K562 (cell line): ENCODE data around the gene HDHD5. TPM values are rescaled to one million over a fixed set of nuclear protein-coding genes. Genes with fewer than 3 reads are reported as not detected.

ENCODE experiments used
- ATAC-seq: fragments of 200-7000 bp; cut with Tn5 transposase; 3 replicates; pipeline ENCODE4 v1.9.1; 2020; ENCODE audit warnings: moderate library complexity
- BruUV-seq: library from RNA; stranded (reverse); fragments of 400-500 nt; replicated peaks from 2 replicates; lab custom pipeline; 2021; lab: Mats Ljungman, UMichigan
- CTCF ChIA-PET: fragments of 300-600 bp; formaldehyde crosslinking; extraction: SDS; loops from one replicate; lab custom pipeline; 2021; ENCODE audit warnings: low intra/inter-chr PET ratio; lab: Yijun Ruan, JAX
- POLR2A ChIA-PET: fragments of 300-600, 350-650 bp; sonication (Branson Sonifier 250); formaldehyde crosslinking; extraction: SDS; loops from one replicate; lab custom pipeline; 2021; ENCODE audit warnings: antibody characterized with exemption, inconsistent platforms; lab: Yijun Ruan, JAX
- DNase-seq, 4 experiments: peaks; one replicate each; pipeline versions ENCODE4 v3.0.0 to v3.0.0-alpha.2; 2011 to 2018; ENCODE audit warnings: low spot score in 3 of 4, mixed read lengths in 3 of 4; ENCODE audit errors: extremely low read depth in 1 of 4
- FAIRE-seq: peaks from 2 replicates; lab custom pipeline; 2011; peaks lifted over from hg19 to GRCh38; lab: Jason Lieb, UNC
- H2AFZ ChIP-seq: 2 replicates; pipeline ENCODE4 v1.6.0; 2011; ENCODE audit warnings: low read depth, low read length, control low read depth, inconsistent platforms
- H3K27ac ChIP-seq: fragments of 200-600 bp; 3 replicates; pipeline ENCODE4 v1.8.0; 2011; ENCODE audit warnings: low read depth, mild to moderate bottlenecking, control low read depth, inconsistent platforms, low read length, moderate library complexity, mixed read lengths; ENCODE audit errors: extremely low read depth
- H3K27me3 ChIP-seq, 2 experiments: fragments of 300-600 bp in 1 of 2; 2 replicates in 1 of 2; 3 replicates in 1 of 2; pipeline versions ENCODE4 v1.6.0 to v1.8.0; 2011; ENCODE audit warnings: inconsistent platforms in 2 of 2, low read length in 2 of 2, mild to moderate bottlenecking in 1 of 2, mixed read lengths in 1 of 2, moderate library complexity in 1 of 2; ENCODE audit not compliant: control insufficient read depth in 2 of 2, insufficient read depth in 2 of 2
- H3K36me3 ChIP-seq: fragments of 300-600 bp; 3 replicates; pipeline ENCODE4 v1.8.0; 2011; ENCODE audit warnings: mild to moderate bottlenecking, low read length, inconsistent platforms; ENCODE audit not compliant: control insufficient read depth, insufficient read depth
- H3K4me1 ChIP-seq, 2 experiments: fragments of 200-600 bp in 1 of 2; replicated peaks in 1 of 2; 2 replicates in 1 of 2; 3 replicates in 1 of 2; pipeline versions ENCODE4 v1.5.1 to v1.8.0; 2011; ENCODE audit warnings: inconsistent platforms in 2 of 2, low read length in 2 of 2, mild to moderate bottlenecking in 1 of 2, mixed read lengths in 1 of 2, moderate library complexity in 1 of 2; ENCODE audit not compliant: control insufficient read depth in 2 of 2, insufficient read depth in 2 of 2
- H3K4me2 ChIP-seq: 2 replicates; pipeline ENCODE4 v1.6.1; 2011; ENCODE audit warnings: low read length, control low read depth, inconsistent platforms, mixed read lengths; ENCODE audit not compliant: insufficient read depth
- H3K4me3 ChIP-seq: fragments of 200-600 bp; sonication (generic), shearing (Covaris generic); 2 replicates; pipeline ENCODE4 v1.5.1; 2016; ENCODE audit warnings: control low read depth, inconsistent platforms
- H3K79me2 ChIP-seq: fragments of 200-600 bp; 3 replicates; pipeline ENCODE4 v1.8.0; 2011; ENCODE audit warnings: low read length, inconsistent platforms; ENCODE audit not compliant: control insufficient read depth, insufficient read depth
- H3K9ac ChIP-seq, 2 experiments: 2 replicates each; pipeline versions ENCODE4 v1.6.0 to v1.6.1; 2011; ENCODE audit warnings: low read depth in 2 of 2, low read length in 2 of 2, control low read depth in 1 of 2, inconsistent platforms in 1 of 2, mild to moderate bottlenecking in 1 of 2, mixed read lengths in 1 of 2; ENCODE audit not compliant: insufficient read depth in 1 of 2
- H3K9me1 ChIP-seq: one replicate; pipeline ENCODE4 v1.6.0; 2011; ENCODE audit warnings: inconsistent platforms, mild to moderate bottlenecking, low read length, moderate library complexity; ENCODE audit not compliant: control insufficient read depth, insufficient read depth
- H3K9me3 ChIP-seq: replicated peaks from 2 replicates; pipeline ENCODE4 v1.5.1; 2011; ENCODE audit warnings: low read depth, low read length, inconsistent platforms; ENCODE audit not compliant: control insufficient read depth, insufficient read depth
- H4K20me1 ChIP-seq: replicated peaks from 2 replicates; pipeline ENCODE4 v1.6.1; 2011; ENCODE audit warnings: low read length, inconsistent platforms, mixed read lengths; ENCODE audit not compliant: control insufficient read depth, insufficient read depth
- ARID2 ChIP-seq: fragments of 450-650 bp; IDR thresholded peaks from 2 replicates; pipeline ENCODE4 v1.6.1; 2017; ENCODE audit warnings: antibody characterized with exemption, mild to moderate bottlenecking
- C11orf30 ChIP-seq: fragments of 450-650 bp; IDR thresholded peaks from 2 replicates; pipeline ENCODE4 v1.6.1; 2016; ENCODE audit warnings: low read depth, mild to moderate bottlenecking
- HDAC2 ChIP-seq: fragments of 450-650 bp; IDR thresholded peaks from 2 replicates; pipeline ENCODE4 v1.6.1; 2016; ENCODE audit warnings: mild to moderate bottlenecking
- HMBOX1 ChIP-seq: sonication (generic); IDR thresholded peaks from 2 replicates; pipeline ENCODE4 v1.6.1; 2016
- KDM1A ChIP-seq, 2 experiments: fragments of 450-650 bp; IDR thresholded peaks; 2 replicates each; pipeline ENCODE4 v1.6.1; 2016; ENCODE audit warnings: mild to moderate bottlenecking in 2 of 2
- MAZ ChIP-seq, 2 experiments: fragments of 450-650 bp in 1 of 2; sonication (generic) in 1 of 2; formaldehyde crosslinking; IDR thresholded peaks in 1 of 2; conservative IDR thresholded peaks in 1 of 2; 2 replicates each; pipeline versions ENCODE4 v1.4.0 to v1.5.0; 2020; ENCODE audit warnings: mild to moderate bottlenecking in 1 of 2, missing genetic modification reagents in 1 of 2
- MTA3 ChIP-seq: fragments of 450-650 bp; formaldehyde crosslinking; IDR thresholded peaks from 2 replicates; pipeline ENCODE4 v1.6.1; 2017; ENCODE audit warnings: mild to moderate bottlenecking, borderline replicate concordance
- PREB ChIP-seq: sonication (generic); formaldehyde crosslinking; IDR thresholded peaks from 2 replicates; pipeline ENCODE4 v1.8.1; 2023; ENCODE audit warnings: mild to moderate bottlenecking, missing genetic modification reagents
- RFX7 ChIP-seq: fragments of 250-450 bp; sonication (Bioruptor Pico); IDR thresholded peaks from 2 replicates; pipeline ENCODE4 v1.5.1; 2021; ENCODE audit warnings: mild to moderate bottlenecking
- STAT6 ChIP-seq: sonication (generic); formaldehyde crosslinking; IDR thresholded peaks from 2 replicates; pipeline ENCODE4 v1.8.1; 2023; ENCODE audit warnings: mild to moderate bottlenecking, missing genetic modification reagents
- TBL1XR1 ChIP-seq, 2 experiments: IDR thresholded peaks; 2 replicates each; pipeline ENCODE4 v1.6.1; 2012; ENCODE audit warnings: improper control_type of control experiment in 2 of 2, low read length in 2 of 2, mild to moderate bottlenecking in 1 of 2
- TRIM28 ChIP-seq: fragments of 450-650 bp; IDR thresholded peaks from 2 replicates; pipeline ENCODE4 v1.6.1; 2017
- VEZF1 ChIP-seq: fragments of 200-800 bp; sonication (Bioruptor generic); IDR thresholded peaks from 2 replicates; pipeline ENCODE4 v1.6.1; 2017; ENCODE audit warnings: missing genetic modification characterization, missing compliant biosample characterization
- WGBS: fragments of 100-300 bp; shearing (Covaris generic); methylation state at CpG from one replicate; pipeline ENCODE4 v1.1.6; 2016; ENCODE audit warnings: low coverage, mixed read lengths; ENCODE audit not compliant: insufficient coverage; ENCODE audit errors: missing lambda C conversion rate; 5-methylcytosine and 5-hydroxymethylcytosine counted together
- in situ Hi-C: fragments of 300-500 bp; cut with MboI; formaldehyde crosslinking; loops from 4 replicates; pipeline ENCODE4 v1.15.0; 2018; ENCODE audit warnings: inconsistent platforms, mixed read lengths
- intact Hi-C: fragments of 100-400 bp; cut with micrococcal nuclease; formaldehyde crosslinking; loops from 2 replicates; pipeline ENCODE4 v1.14.2; 2022
- polyA plus RNA-seq, 8 experiments: library from polyadenylated mRNA; depleted of rRNA in 4 of 8; stranded (reverse) in 5 of 8; unstranded in 3 of 8; fragments of >200 nt; fragmentation: Nextera tagmentation in 2 of 8; fragmentation: Illumina TruSeq in 1 of 8; extraction: Ambion mirVana in 2 of 8; extraction: Trizol in 1 of 8; gene quantifications; 2 replicates each; pipeline versions ENCODE4 v1.2.1 to v1.2.3, GENCODE V29; 2011 to 2014; ENCODE audit warnings: inconsistent platforms in 1 of 8, missing spikeins in 1 of 8
- total RNA-seq, 7 experiments: library from RNA; depleted of rRNA in 6 of 7; stranded (reverse); fragments of >200 nt in 6 of 7; fragmentation: Illumina TruSeq in 2 of 7; extraction: Trizol in 2 of 7; gene quantifications; 2 replicates each; pipeline versions ENCODE4 v1.2.1 to v1.2.3, GENCODE V29; 2011 to 2021; ENCODE audit warnings: low replicate concordance in 1 of 7

The HDHD5 gene
- total and polyA plus RNA-seq, 9 of the 15 experiments (the other 6 are each of a cell fraction or from before 2014, with no cell fraction given), result 1.6 to 36.6 (median 24.2) TPM

- WGBS, result 87% methylated on average over 9 of the region's 9 CpGs
- CTCF ChIA-PET, result no interaction called here
- no peak for ATAC-seq
- TF ChIP-seq ARID2 (no peak), RFX7 (CRISPR knock-in tag) (no peak), MAZ (CRISPR knock-in tag; conservative IDR thresholded peaks at IDR 0.05 in 1 of 2, IDR thresholded peaks at IDR 0.05 in 1 of 2) (no peak), MTA3 (no peak), C11orf30 (no peak), VEZF1 (CRISPR knock-in tag) (no peak), HMBOX1 (no peak), TRIM28 (no peak), PREB (no peak), STAT6 (CRISPR knock-in tag) (no peak), HDAC2 (no peak), TBL1XR1 (IDR thresholded peaks at IDR 0.05; ENCODE audit: low read length in 2 of 2) (no peak), KDM1A (IDR thresholded peaks at IDR 0.05) (no peak)
Measured at GRCh38 chr22:17140826-17141766, 18.0 kb downstream of the HDHD5 start.

More at GRCh38 chr22:17140826-17141766, 18.0 kb downstream of the HDHD5 start:
- Histone ChIP-seq H3K9me1 (no peaks in the 10 kb centered on the region), H3K9me3 (no peaks in the 10 kb centered on the region), H3K9ac (no peak overlapping the region; a peak in 1 of 4 replicates), H3K27ac (no peak overlapping the region), H4K20me1 (peaks cover 9% of the 10 kb centered on the region; the same call in 1 of the 2 replicates), H3K36me3 (peaks cover 49% of the 10 kb centered on the region; the same call in 2 of the 3 replicates), H3K4me3 (no peak overlapping the region), H3K27me3 (no peaks in the 10 kb centered on the region), H2AFZ (no peak overlapping the region), H3K4me2 (no peak overlapping the region), H3K79me2 (no peaks in the 10 kb centered on the region), H3K4me1 (no peaks in the 10 kb centered on the region)
- POLR2A ChIA-PET, result interaction anchor here (1.0 kb wide), 1 partner anchor 9 kb away, joined by 3 read pairs; no protein-coding TSS in a partner anchor
- in situ Hi-C loops, result no loop called here
- FAIRE-seq (no peak), DNase-seq (no peak)
- BruUV-seq, result no TSS peak
- intact Hi-C loops, result no loop called here
